Thyroid gland (tissue), 4 donors: ENCODE measurements around the gene PLAC1. TPM values are rescaled to one million over a fixed set of nuclear protein-coding genes. Genes with fewer than 3 reads are reported as not detected.

ENCODE experiments used
- DNase-seq, 2 donors: peaks; one replicate each; pipeline ENCODE4 v3.0.0-alpha.2; 2019
- H3K27ac ChIP-seq, 3 donors: fragments of 200-600 bp; sonication (generic); 1 replicate in 2 of 3; 2 replicates in 1 of 3; pipeline ENCODE4 v1.5.1; 2016 to 2019; ENCODE audit warnings: mild to moderate bottlenecking in 1 of 3, moderate library complexity in 1 of 3
- H3K27me3 ChIP-seq: fragments of 200-600 bp; sonication (generic); one replicate; pipeline ENCODE4 v1.5.1; 2019
- H3K36me3 ChIP-seq, 2 donors: fragments of 200-600 bp; sonication (generic); one replicate each; pipeline ENCODE4 v1.5.1; 2016 to 2019
- H3K4me1 ChIP-seq, 2 donors: fragments of 200-600 bp; sonication (generic); one replicate each; pipeline ENCODE4 v1.5.1; 2017 to 2019
- H3K4me3 ChIP-seq, 3 donors: fragments of 200-600 bp; sonication (generic); replicated peaks in 1 of 3; 1 replicate in 2 of 3; 2 replicates in 1 of 3; pipeline ENCODE4 v1.5.1; 2016; ENCODE audit warnings: mild to moderate bottlenecking in 1 of 3
- H3K9me3 ChIP-seq: fragments of 200-600 bp; sonication (generic); one replicate; pipeline ENCODE4 v1.5.1; 2017
- POLR2A ChIP-seq, 2 donors: fragments of 450-650 bp; IDR thresholded peaks; one replicate each; pipeline ENCODE4 v1.6.1; 2017; ENCODE audit warnings: antibody characterized with exemption in 2 of 2, mild to moderate bottlenecking in 2 of 2, moderate library complexity in 1 of 2
- WGBS, 2 donors: methylation state at CpG; one replicate each; pipeline ENCODE4 v1.1.5; 2017; 5-methylcytosine and 5-hydroxymethylcytosine counted together
- intact Hi-C: fragments of 100-400 bp; cut with DNase I; formaldehyde crosslinking; loops from one replicate; pipeline ENCODE4 v1.15.1; 2023
- total RNA-seq, 4 donors: library from RNA; depleted of rRNA; stranded (reverse); fragments of >200 nt; gene quantifications; one replicate each; pipeline ENCODE4 v1.2.3, GENCODE V29; 2016
- TF ChIP-seq, protein P1 (sequence below), 6 experiments: fragments of 200-600 bp in 3 of 6; fragments of 450-650 bp in 3 of 6; sonication (generic) in 3 of 6; IDR thresholded peaks; one replicate each; pipeline ENCODE4 v1.5.1; 2016 to 2019; ENCODE audit warnings: antibody characterized with exemption in 6 of 6, mild to moderate bottlenecking in 2 of 6, inconsistent platforms in 1 of 6, moderate library complexity in 1 of 6

Gene PLAC1
- total RNA-seq, 4 donors from 2014 or later = not detected

DNA sequence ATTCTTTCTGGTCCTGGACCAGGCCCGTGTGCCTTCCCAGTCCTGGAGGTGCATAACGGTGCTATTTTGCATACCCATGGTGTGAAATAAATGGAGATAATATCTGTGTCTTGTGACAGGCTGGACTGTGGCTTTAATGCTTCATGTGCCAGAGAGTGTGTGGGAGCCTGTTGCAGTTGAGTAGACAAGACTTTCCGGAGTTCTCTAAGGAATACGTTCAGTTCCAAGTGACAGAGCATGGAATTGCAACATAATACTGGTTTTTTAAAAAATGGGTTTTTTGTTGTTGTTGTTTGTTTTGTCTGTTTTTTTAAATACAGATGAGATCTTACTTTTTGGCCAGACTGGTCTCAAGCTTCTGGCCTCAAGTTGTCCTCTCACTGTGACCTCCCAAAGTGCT lies 124.3 kb downstream of the PLAC1 start:
- no peak for TF ChIP-seq POLR2A (IDR thresholded peaks at IDR 0.05)
- TF ChIP-seq, protein P1, sequence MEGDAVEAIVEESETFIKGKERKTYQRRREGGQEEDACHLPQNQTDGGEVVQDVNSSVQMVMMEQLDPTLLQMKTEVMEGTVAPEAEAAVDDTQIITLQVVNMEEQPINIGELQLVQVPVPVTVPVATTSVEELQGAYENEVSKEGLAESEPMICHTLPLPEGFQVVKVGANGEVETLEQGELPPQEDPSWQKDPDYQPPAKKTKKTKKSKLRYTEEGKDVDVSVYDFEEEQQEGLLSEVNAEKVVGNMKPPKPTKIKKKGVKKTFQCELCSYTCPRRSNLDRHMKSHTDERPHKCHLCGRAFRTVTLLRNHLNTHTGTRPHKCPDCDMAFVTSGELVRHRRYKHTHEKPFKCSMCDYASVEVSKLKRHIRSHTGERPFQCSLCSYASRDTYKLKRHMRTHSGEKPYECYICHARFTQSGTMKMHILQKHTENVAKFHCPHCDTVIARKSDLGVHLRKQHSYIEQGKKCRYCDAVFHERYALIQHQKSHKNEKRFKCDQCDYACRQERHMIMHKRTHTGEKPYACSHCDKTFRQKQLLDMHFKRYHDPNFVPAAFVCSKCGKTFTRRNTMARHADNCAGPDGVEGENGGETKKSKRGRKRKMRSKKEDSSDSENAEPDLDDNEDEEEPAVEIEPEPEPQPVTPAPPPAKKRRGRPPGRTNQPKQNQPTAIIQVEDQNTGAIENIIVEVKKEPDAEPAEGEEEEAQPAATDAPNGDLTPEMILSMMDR (IDR thresholded peaks at IDR 0.05) = no peak
- intact Hi-C loops = no loop called here
- WGBS, 2 donors = 13 to 29% methylated on average over 4 of the region's 4 CpGs

GRCh38 chrX:134533352-134533751 lies 124.9 kb downstream of the PLAC1 start:
- Histone ChIP-seq H3K4me3 (no peak overlapping the region), H3K4me1 (peaks cover 11 to 16% of the 10 kb centered on the region in 2 donors), H3K27ac (peak overlapping the region in 2 of 3 donors; percentile 27 to 51), H3K36me3 (no peaks in the 10 kb centered on the region), H3K27me3 (no peaks in the 10 kb centered on the region), H3K9me3 (no peaks in the 10 kb centered on the region)
- no peak for DNase-seq
- 83 to 86% methylated on average over 9 of the region's 9 CpGs for WGBS, 2 donors
- TF ChIP-seq POLR2A (IDR thresholded peaks at IDR 0.05) = no peak
- TF ChIP-seq, protein P1 (IDR thresholded peaks at IDR 0.05) = no peak
- intact Hi-C loops = no loop called here

More for the DNA sequence above, 124.3 kb downstream of the PLAC1 start:
- Histone ChIP-seq H3K9me3 (no peaks in the 10 kb centered on the region), H3K4me3 (no peak overlapping the region), H3K4me1 (peaks cover 11 to 20% of the 10 kb centered on the region in 2 donors), H3K27me3 (no peaks in the 10 kb centered on the region), H3K36me3 (no peaks in the 10 kb centered on the region), H3K27ac (peak overlapping the region; percentile 27 to 57 (median 31))
- peak; percentile 38 to 48 for DNase-seq

DNA sequence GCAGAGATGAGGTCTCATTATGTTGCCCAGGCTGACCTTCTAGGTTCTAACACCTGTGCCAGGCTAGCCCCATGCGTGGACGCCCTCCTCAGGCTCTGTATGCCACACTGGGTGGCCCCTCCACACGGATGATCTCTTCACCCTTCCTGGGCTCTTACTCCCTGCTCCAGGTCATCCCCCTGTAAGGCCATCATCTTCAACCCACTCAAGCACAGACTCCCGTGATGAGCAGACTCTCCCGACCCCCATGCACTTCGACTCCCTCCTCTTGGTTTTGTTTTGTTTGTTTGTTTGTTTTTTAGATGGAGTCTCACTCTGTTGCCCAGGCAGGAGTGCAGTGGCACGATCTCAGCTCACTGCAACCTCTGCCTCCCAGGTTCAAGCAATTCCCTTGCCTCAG lies 127.4 kb downstream of the PLAC1 start:
- DNase-seq = no peak
- 86 to 92% methylated on average over 7 of the region's 7 CpGs for WGBS, 2 donors
- Histone ChIP-seq H3K27ac (no peak overlapping the region), H3K4me1 (no peaks in the 10 kb centered on the region), H3K9me3 (no peaks in the 10 kb centered on the region), H3K36me3 (no peaks in the 10 kb centered on the region), H3K27me3 (no peaks in the 10 kb centered on the region), H3K4me3 (no peak overlapping the region)
- TF ChIP-seq POLR2A (IDR thresholded peaks at IDR 0.05) = no peak
- TF ChIP-seq, protein P1 (IDR thresholded peaks at IDR 0.05) = no peak
- intact Hi-C loops = no loop called here

DNA sequence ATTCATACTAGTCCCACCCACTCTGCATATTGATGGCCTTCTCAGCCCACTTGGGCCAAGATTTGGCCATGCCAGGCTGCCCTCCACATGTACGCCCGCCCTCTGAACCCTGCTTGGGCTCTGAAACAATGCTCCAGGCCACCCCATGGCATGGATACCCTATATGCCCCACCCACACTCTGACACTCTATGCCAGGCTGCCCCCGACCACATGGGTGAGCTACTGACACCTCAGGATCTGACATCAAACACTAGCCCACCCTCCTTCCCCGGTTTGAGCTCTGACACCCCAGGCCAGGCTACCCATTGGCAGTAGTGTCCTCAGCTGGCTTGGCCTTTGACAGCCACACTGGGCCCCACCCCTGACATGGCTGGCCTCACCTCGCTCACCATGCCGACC lies 128.8 kb downstream of the PLAC1 start:
- H3K27me3 ChIP-seq = no peaks in the 10 kb centered on the region
- no peak overlapping the region for H3K4me3 ChIP-seq
- H3K9me3 ChIP-seq = no peaks in the 10 kb centered on the region
- TF ChIP-seq, protein P1 (IDR thresholded peaks at IDR 0.05) = no peak
- TF ChIP-seq POLR2A (IDR thresholded peaks at IDR 0.05) = no peak
- H3K27ac ChIP-seq = no peak overlapping the region
- DNase-seq = no peak
- intact Hi-C loops = no loop called here
- 97 to 100% methylated on average over 3 to 5 of the region's 6 CpGs for WGBS, 2 donors
- H3K4me1 ChIP-seq = no peaks in the 10 kb centered on the region
- no peaks in the 10 kb centered on the region for H3K36me3 ChIP-seq

- Histone ChIP-seq H3K36me3 (no peaks in the 10 kb centered on the region), H3K27ac (no peak overlapping the region), H3K27me3 (no peaks in the 10 kb centered on the region), H3K9me3 (no peaks in the 10 kb centered on the region), H3K4me1 (no peaks in the 10 kb centered on the region), H3K4me3 (no peak overlapping the region)
- intact Hi-C loops = no loop called here
- TF ChIP-seq, protein P1 (IDR thresholded peaks at IDR 0.05) = no peak
- TF ChIP-seq POLR2A (IDR thresholded peaks at IDR 0.05) = no peak
- 24 to 26% methylated on average over 3 of the region's 3 CpGs for WGBS, 2 donors
- no peak for DNase-seq
Observed at GRCh38 chrX:134528960-134529359, 129.3 kb downstream of the PLAC1 start.
